Right lobe of liver (tissue), 6 donors: Measurements from ENCODE around the gene SF3B6. TPM values are rescaled to one million over a fixed set of nuclear protein-coding genes. Genes with fewer than 3 reads are reported as not detected.

Experiments used
- ATAC-seq, 4 donors: fragments of 200-7000 bp; cut with Tn5 transposase; one replicate each; pipeline ENCODE4 v1.9.1; 2020; ENCODE audit warnings: mild to moderate bottlenecking in 4 of 4, moderate library complexity in 4 of 4
- DNase-seq, 3 donors: peaks; one replicate each; pipeline ENCODE4 v3.0.0-alpha.2; 2020
- H3K27ac ChIP-seq, 3 donors: fragments of 200-600 bp; one replicate each; pipeline ENCODE4 v1.8.0; 2022
- H3K27me3 ChIP-seq, 2 donors: fragments of 200-600 bp; one replicate each; pipeline ENCODE4 v1.8.0; 2022
- H3K36me3 ChIP-seq, 4 donors: fragments of 200-600 bp; sonication (generic) in 1 of 4; one replicate each; pipeline versions ENCODE4 v1.5.1 to v1.8.0; 2017 to 2022; ENCODE audit warnings: control low read depth in 1 of 4
- H3K4me1 ChIP-seq, 4 donors: fragments of 200-600 bp; sonication (generic) in 1 of 4; one replicate each; pipeline versions ENCODE4 v1.5.1 to v1.8.0; 2017 to 2022; ENCODE audit warnings: control low read depth in 1 of 4
- H3K4me3 ChIP-seq, 3 donors: fragments of 200-600 bp; one replicate each; pipeline ENCODE4 v1.8.0; 2022
- H3K9me3 ChIP-seq, 4 donors: fragments of 200-600 bp; sonication (generic) in 1 of 4; one replicate each; pipeline versions ENCODE4 v1.5.1 to v1.8.0; 2017 to 2022; ENCODE audit warnings: control low read depth in 1 of 4
- CTCF ChIP-seq, 4 donors: fragments of 200-600 bp in 3 of 4; fragments of 450-650 bp in 1 of 4; IDR thresholded peaks; one replicate each; pipeline versions ENCODE4 v1.5.1 to v1.8.0; 2016 to 2022; ENCODE audit warnings: antibody characterized with exemption in 4 of 4, mild to moderate bottlenecking in 2 of 4
- POLR2A ChIP-seq: fragments of 450-650 bp; IDR thresholded peaks from one replicate; pipeline ENCODE4 v1.6.1; 2017; ENCODE audit warnings: antibody characterized with exemption, mild to moderate bottlenecking
- WGBS: methylation state at CpG from one replicate; pipeline ENCODE4 v1.1.6; 2018; ENCODE audit warnings: low coverage, low lambda C conversion rate; ENCODE audit not compliant: insufficient coverage; ENCODE audit errors: missing lambda C conversion rate; 5-methylcytosine and 5-hydroxymethylcytosine counted together
- intact Hi-C, 2 donors: fragments of 100-400 bp; cut with DNase I; formaldehyde crosslinking; loops; one replicate each; pipeline versions ENCODE4 v1.11.2 to v1.14.1; 2022
- total RNA-seq, 6 experiments: library from RNA; depleted of rRNA in 2 of 6; stranded (reverse); fragments of >200 nt in 2 of 6; fragmentation: NEBNext Ultra II Directional in 3 of 6; extraction: Animal tissue kit (Norgen Biotek cat#: 25700) in 3 of 6; gene quantifications; one replicate each; pipeline versions ENCODE4 v1.1.0 to v1.2.4, GENCODE V29; 2016 to 2023
- donor health status: DM: no; HTN: yes; CAD: no.
- donor health status: DM: no; HTN: no; CAD: no.
- donor health status: DM: no; HTN: no; CAD: no.
- donor health status: DM: no; HTN: yes; CAD: no.
- donor health status: DM: no; HTN: yes; CAD: no.

The SF3B6 gene
- total RNA-seq, 6 experiments from 2014 or later: 32.7 to 70.8 (median 40.3) TPM

- no CpG with 5 or more reads among the region's 14 CpGs for WGBS
- peak in 3 of 4 donors; percentile 24 to 45 (median 43) for ATAC-seq
These were observed 53.7 kb downstream of the SF3B6 start for GRCh38 chr2:24022324-24022974.

GRCh38 chr2:24021122-24021998, 54.8 kb downstream of the SF3B6 start:
- no peaks in the 10 kb centered on the region for H3K4me1 ChIP-seq
- no peaks in the 10 kb centered on the region for H3K27me3 ChIP-seq
- ATAC-seq (peak; percentile 65 to 76 (median 68)), DNase-seq (no peak)
- H3K27ac ChIP-seq: no peak overlapping the region
- H3K9me3 ChIP-seq: no peaks in the 10 kb centered on the region
- H3K36me3 ChIP-seq: peaks cover 0 to under 1% (median 0%) of the 10 kb centered on the region in 4 donors
- TF ChIP-seq CTCF (IDR thresholded peaks at IDR 0.05): peak; percentile 18 to 30 (median 26)
- TF ChIP-seq POLR2A: no peak
- 79% methylated on average over 7 of the region's 19 CpGs for WGBS
- no peak overlapping the region for H3K4me3 ChIP-seq
- intact Hi-C loops: no loop called here

More at GRCh38 chr2:24022324-24022974, 53.7 kb downstream of the SF3B6 start:
- peaks cover 0 to 9% (median 0%) of the 10 kb centered on the region in 4 donors for H3K36me3 ChIP-seq
- no peaks in the 10 kb centered on the region for H3K27me3 ChIP-seq
- no peaks in the 10 kb centered on the region for H3K9me3 ChIP-seq
- H3K4me3 ChIP-seq: no peak overlapping the region
- no peak overlapping the region for H3K27ac ChIP-seq
- H3K4me1 ChIP-seq: no peaks in the 10 kb centered on the region
- no peak for DNase-seq
- TF ChIP-seq POLR2A: no peak
- intact Hi-C loops: no loop called here

GRCh38 chr2:24020244-24020643, 55.9 kb downstream of the SF3B6 start:
- WGBS: 60% methylated on average over 1 of the region's 4 CpGs
- ATAC-seq: no peak
- Histone ChIP-seq H3K36me3 (no peaks in the 10 kb centered on the region), H3K4me3 (no peak overlapping the region), H3K27ac (no peak overlapping the region), H3K27me3 (no peaks in the 10 kb centered on the region), H3K4me1 (no peaks in the 10 kb centered on the region), H3K9me3 (no peaks in the 10 kb centered on the region)
- intact Hi-C loops: no loop called here
- TF ChIP-seq CTCF (IDR thresholded peaks at IDR 0.05) (no peak), POLR2A (no peak)
- no peak for DNase-seq

- 78% methylated on average over 3 of the region's 5 CpGs for WGBS
- DNase-seq: no peak
- ATAC-seq: no peak
- H3K36me3 ChIP-seq: no peaks in the 10 kb centered on the region
- H3K4me1 ChIP-seq: no peaks in the 10 kb centered on the region
- H3K27me3 ChIP-seq: no peaks in the 10 kb centered on the region
- no peaks in the 10 kb centered on the region for H3K9me3 ChIP-seq
- no peak overlapping the region for H3K4me3 ChIP-seq
- TF ChIP-seq POLR2A (no peak), CTCF (IDR thresholded peaks at IDR 0.05) (no peak)
- H3K27ac ChIP-seq: no peak overlapping the region
- intact Hi-C loops: no loop called here
These were observed 56.4 kb downstream of the SF3B6 start for GRCh38 chr2:24019729-24020128.

GRCh38 chr2:24018241-24018640, 57.9 kb downstream of the SF3B6 start:
- 85% methylated on average over 7 of the region's 9 CpGs for WGBS
- DNase-seq: no peak
- intact Hi-C loops: no loop called here
- Histone ChIP-seq H3K4me1 (no peaks in the 10 kb centered on the region), H3K4me3 (no peak overlapping the region), H3K27me3 (no peaks in the 10 kb centered on the region), H3K36me3 (no peaks in the 10 kb centered on the region), H3K9me3 (no peaks in the 10 kb centered on the region), H3K27ac (no peak overlapping the region)
- no peak for ATAC-seq
- TF ChIP-seq POLR2A (no peak), CTCF (IDR thresholded peaks at IDR 0.05) (no peak)
